ENCODE measurements around the gene OCA2. TPM values are rescaled to one million over a fixed set of nuclear protein-coding genes. Genes with fewer than 3 reads are reported as not detected.

Gene OCA2
- total and polyA plus RNA-seq, 12 donors: 0.13 to 0.44 (median 0.23) TPM; not detected in 7

DNA sequence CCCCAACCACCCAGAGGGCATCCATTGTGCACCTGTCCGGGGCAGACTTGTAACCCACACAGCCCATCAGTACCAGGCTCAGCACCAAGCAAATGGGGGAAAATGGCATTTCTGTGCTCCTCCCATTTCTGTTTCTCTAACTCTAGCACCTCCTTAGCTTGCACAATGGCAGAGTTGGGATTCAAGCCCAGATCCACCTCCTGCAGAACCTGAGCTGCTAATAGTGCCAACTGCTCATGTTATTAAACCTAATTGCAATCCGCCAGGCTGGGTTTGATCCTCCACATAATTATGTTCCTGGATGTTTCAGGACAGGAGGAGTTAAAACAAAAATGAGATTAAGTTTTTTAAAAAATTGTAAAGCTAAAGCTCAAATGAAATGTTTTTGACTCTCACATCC is 235.0 kb downstream of the OCA2 start:
- WGBS, 4 donors: 68 to 92% (median 86%) methylated on average over 2 of the region's 2 CpGs
- intact Hi-C loops (cut with DNase I): no loop called here
- DNase-seq: no peak
- H3K27ac ChIP-seq: no peak overlapping the region
- no peaks in the 10 kb centered on the region for H3K4me1 ChIP-seq (replicated peaks in 1 of 2)
- no peak for TF ChIP-seq POLR2A (IDR thresholded peaks at IDR 0.05)
- TF ChIP-seq, protein P1, sequence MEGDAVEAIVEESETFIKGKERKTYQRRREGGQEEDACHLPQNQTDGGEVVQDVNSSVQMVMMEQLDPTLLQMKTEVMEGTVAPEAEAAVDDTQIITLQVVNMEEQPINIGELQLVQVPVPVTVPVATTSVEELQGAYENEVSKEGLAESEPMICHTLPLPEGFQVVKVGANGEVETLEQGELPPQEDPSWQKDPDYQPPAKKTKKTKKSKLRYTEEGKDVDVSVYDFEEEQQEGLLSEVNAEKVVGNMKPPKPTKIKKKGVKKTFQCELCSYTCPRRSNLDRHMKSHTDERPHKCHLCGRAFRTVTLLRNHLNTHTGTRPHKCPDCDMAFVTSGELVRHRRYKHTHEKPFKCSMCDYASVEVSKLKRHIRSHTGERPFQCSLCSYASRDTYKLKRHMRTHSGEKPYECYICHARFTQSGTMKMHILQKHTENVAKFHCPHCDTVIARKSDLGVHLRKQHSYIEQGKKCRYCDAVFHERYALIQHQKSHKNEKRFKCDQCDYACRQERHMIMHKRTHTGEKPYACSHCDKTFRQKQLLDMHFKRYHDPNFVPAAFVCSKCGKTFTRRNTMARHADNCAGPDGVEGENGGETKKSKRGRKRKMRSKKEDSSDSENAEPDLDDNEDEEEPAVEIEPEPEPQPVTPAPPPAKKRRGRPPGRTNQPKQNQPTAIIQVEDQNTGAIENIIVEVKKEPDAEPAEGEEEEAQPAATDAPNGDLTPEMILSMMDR (IDR thresholded peaks at IDR 0.05): no peak
- no peaks in the 10 kb centered on the region for H3K9me3 ChIP-seq (replicated peaks in 1 of 3)
- H3K27me3 ChIP-seq: no peaks in the 10 kb centered on the region
- no peaks in the 10 kb centered on the region for H3K36me3 ChIP-seq (replicated peaks in 1 of 2)
- no peak overlapping the region for H3K4me3 ChIP-seq

DNA sequence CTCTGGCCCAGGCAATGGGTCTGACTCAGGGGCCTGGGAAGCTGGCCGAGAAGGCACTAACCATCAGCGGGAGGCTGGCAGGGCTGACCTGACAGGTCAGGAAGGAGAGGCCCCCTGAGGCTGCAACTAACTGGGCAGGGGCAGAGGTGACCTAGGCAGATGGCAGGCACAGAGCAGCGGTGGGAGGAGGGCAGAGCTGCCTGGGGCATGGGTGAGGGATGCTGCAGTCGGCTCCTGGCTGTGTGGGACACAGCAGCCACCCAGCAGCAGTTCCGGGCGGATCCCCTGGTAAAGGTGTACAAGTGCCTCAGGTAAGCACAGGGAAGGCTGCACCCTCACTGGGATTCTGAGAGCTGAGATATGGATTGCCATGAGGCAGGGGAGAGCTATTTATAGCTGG is 236.1 kb downstream of the OCA2 start:
- WGBS, 4 donors: 58 to 78% (median 72%) methylated on average over 2 to 6 of the region's 6 CpGs
- Histone ChIP-seq H3K9me3 (replicated peaks in 1 of 3) (no peaks in the 10 kb centered on the region), H3K27me3 (no peaks in the 10 kb centered on the region), H3K4me1 (replicated peaks in 1 of 2) (no peaks in the 10 kb centered on the region), H3K4me3 (no peak overlapping the region), H3K36me3 (replicated peaks in 1 of 2) (no peaks in the 10 kb centered on the region), H3K27ac (no peak overlapping the region)
- no peak for DNase-seq
- intact Hi-C loops (cut with DNase I): no loop called here
- TF ChIP-seq POLR2A (IDR thresholded peaks at IDR 0.05): no peak
- TF ChIP-seq, protein P1 (IDR thresholded peaks at IDR 0.05): no peak

DNA sequence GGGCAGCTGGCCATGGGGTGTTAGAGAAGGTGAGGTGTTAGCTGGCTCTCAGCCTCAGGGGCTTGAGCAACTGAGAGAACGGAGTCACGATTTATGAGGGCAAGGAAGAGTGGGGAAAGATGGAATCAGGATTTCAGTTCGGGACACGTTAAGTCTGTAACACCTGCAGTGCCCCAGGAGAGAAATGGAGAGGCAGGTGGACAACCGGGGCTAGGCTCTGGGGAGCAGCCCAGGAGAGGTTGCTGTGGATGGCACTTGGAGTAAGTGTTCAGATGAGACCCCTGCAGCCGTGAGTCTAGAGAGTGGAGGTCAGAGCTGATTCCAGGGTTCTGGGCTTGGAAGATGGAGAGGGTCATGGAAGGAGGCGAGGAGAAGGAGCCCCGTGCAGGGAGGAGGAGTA is 237.9 kb downstream of the OCA2 start:
- H3K27ac ChIP-seq: no peak overlapping the region
- TF ChIP-seq, protein P1 (IDR thresholded peaks at IDR 0.05): no peak
- no peak overlapping the region for H3K4me3 ChIP-seq
- no peaks in the 10 kb centered on the region for H3K27me3 ChIP-seq
- no peaks in the 10 kb centered on the region for H3K9me3 ChIP-seq (replicated peaks in 1 of 3)
- no peak for DNase-seq
- WGBS, 4 donors: 73 to 86% (median 78%) methylated on average over 8 of the region's 8 CpGs
- intact Hi-C loops (cut with DNase I): no loop called here
- H3K36me3 ChIP-seq (replicated peaks in 1 of 2): no peaks in the 10 kb centered on the region
- H3K4me1 ChIP-seq (replicated peaks in 1 of 2): no peaks in the 10 kb centered on the region

DNA sequence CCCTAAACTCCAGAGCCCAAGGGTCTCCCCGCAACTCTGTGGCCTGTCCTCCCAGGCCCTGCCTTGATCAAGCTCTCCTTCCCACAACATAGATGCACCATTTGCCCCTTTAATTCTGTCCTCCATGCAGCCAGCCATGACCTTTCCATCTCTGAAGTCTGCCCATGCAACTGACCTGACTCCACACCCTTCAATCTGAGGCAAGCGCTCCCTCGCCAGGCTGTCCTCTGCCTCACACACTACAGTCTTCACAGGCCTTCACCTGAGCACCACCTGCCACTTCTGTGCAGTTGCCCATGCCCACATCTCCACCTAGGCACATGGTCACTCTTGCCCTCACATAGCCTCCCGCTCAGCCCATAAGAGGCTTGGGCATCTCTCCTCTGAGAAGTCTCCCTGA is 244.0 kb downstream of the OCA2 start:
- Histone ChIP-seq H3K4me3 (no peak overlapping the region), H3K36me3 (replicated peaks in 1 of 2) (no peaks in the 10 kb centered on the region), H3K9me3 (replicated peaks in 1 of 3) (no peaks in the 10 kb centered on the region), H3K4me1 (replicated peaks in 1 of 2) (no peaks in the 10 kb centered on the region), H3K27ac (no peak overlapping the region), H3K27me3 (no peaks in the 10 kb centered on the region)
- no peak for DNase-seq
- no peak for TF ChIP-seq POLR2A (IDR thresholded peaks at IDR 0.05)
- TF ChIP-seq, protein P1 (IDR thresholded peaks at IDR 0.05): no peak
- intact Hi-C loops (cut with DNase I): no loop called here
- WGBS, 4 donors: 91 to 95% (median 94%) methylated on average over 4 of the region's 4 CpGs
